NCI-H748 treated with DMSO at 0.1 percent for 48 hours (cell line): Measurements from ENCODE around the gene SNTG2.

Source experiments
- DNase-seq: peaks from one replicate; lab custom pipeline; 2025; lab: John Stamatoyannopoulos, UW

The SNTG2 gene

GRCh38 chr2:926896-927295 is 23.8 kb upstream of the SNTG2 start:
- no peak for DNase-seq

- no peak for DNase-seq
These were observed 21.5 kb upstream of the SNTG2 start for GRCh38 chr2:929011-929735.

GRCh38 chr2:929925-930324 is 20.7 kb upstream of the SNTG2 start:
- DNase-seq = no peak

GRCh38 chr2:930935-931334 is 19.7 kb upstream of the SNTG2 start:
- DNase-seq = no peak

- DNase-seq = no peak
These were observed 18.1 kb upstream of the SNTG2 start for GRCh38 chr2:932320-933115.

- no peak for DNase-seq
These were observed 16.8 kb upstream of the SNTG2 start for GRCh38 chr2:933734-934295.

DNA sequence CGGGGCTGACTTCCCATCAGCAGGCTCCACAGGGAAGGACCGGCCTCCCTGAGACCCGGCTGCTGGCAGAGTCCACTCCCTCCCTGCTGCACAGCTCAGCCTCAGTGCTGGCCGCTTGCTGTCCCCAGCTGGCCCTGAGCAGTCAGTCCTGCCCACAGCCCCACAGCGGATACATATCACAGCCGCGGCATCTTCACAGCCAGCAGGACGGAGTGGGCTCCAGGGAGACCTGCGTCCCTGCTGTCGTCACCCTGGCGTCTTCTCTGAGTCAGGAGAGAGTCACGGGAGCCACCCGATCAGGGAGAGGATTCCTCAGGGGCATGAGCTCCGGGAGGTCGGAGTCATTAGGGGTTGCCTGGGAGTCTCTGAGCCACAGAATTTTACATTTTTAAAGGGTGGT is 13.1 kb upstream of the SNTG2 start:
- DNase-seq = no peak

DNA sequence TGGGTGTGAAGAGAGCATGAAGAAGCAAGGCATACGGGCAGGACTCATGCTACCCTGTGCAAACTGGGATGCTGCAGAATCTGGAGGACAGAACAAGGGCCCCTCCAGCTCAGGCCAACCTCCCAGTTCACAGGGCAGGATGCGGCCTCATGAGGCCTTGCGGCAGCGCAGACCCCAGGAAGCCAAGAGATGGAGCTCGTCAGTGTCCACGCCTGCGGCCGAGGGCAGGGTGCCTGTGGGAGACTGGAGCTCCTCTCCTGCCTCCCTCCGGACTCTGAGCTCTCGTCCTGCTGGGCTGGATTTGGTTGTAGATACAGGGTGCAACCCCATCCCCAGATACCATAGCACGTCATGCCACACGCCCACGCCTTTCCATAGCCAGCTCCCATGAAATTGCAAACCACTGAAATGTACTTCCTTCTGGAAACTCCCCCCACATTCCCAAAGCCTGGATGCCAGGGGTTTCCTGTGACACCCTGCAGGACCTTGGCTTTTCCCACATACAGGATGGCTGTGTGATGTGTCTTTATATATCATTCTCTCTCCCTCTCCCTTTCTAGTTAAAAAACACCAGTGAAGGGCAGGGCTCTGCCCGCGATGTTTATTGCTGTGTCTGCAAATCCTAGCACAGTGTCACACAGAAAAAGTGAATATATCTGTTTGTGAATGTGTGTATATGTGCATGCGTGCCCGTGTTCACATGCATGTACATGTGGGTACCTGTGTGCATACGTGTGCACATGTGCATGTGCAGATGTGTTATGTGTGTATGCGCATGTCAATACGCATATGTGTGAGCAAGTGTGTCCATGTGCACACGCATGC is 12.3 kb upstream of the SNTG2 start:
- DNase-seq = no peak

DNA sequence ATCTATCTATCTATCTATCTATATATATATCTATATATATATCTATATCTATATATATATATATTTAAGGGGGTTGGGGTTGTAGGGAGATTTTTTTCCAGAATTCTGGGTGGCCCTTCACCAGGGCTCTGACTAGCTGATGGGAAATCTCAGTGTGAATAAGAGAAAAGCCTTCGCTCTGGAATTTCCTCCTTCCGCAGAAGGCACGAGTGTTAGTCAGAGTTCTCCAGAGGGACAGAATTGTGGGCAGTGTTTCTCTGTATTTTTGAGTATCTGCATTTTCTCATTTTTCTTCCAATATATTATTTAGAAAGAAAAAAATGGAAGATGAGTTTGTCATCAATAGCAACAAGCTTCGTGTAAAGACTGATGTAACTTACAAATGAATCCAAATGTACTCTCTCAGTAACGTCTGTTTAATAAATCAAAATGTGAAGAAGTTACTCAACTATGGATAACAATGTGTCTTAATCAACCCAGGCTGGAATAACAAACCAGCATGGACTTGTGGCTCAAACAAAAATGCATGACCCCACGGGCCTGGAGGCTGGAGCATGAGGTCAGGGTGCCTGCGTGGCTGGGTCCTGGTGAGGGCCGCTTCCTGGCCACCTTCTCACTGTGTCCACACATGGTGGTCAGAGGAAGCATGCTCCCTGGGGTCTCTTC is 10.6 kb upstream of the SNTG2 start:
- DNase-seq = no peak

DNA sequence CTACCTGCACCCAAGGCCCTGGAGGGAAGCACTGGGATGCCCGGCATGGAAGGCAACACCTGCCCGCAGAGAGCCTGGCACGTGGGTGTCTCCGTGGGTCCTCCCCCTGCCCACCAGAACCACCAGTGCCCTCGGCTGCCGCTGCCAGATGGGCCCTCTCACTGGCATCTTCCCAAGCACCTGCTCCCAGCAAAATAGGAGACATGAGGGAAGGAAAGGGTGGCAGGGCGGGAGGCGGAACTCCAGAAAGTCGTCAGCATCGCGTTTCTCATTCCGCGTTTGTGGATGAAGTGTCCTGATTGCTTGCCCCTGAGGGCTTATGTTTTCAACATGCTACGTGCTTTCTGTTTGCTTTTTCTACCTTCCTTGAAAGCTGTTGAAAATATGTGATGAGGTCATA is 8.8 kb upstream of the SNTG2 start:
- no peak for DNase-seq

GRCh38 chr2:942775-943460 is 7.7 kb upstream of the SNTG2 start:
- DNase-seq = no peak

- no peak for DNase-seq
These were observed 7.2 kb upstream of the SNTG2 start for GRCh38 chr2:943461-943797.

GRCh38 chr2:943821-944220 is 6.8 kb upstream of the SNTG2 start:
- DNase-seq = no peak

- DNase-seq = no peak
These were observed 6.0 kb upstream of the SNTG2 start for GRCh38 chr2:944693-945092.

GRCh38 chr2:945104-945503 is 5.5 kb upstream of the SNTG2 start:
- DNase-seq = no peak

DNA sequence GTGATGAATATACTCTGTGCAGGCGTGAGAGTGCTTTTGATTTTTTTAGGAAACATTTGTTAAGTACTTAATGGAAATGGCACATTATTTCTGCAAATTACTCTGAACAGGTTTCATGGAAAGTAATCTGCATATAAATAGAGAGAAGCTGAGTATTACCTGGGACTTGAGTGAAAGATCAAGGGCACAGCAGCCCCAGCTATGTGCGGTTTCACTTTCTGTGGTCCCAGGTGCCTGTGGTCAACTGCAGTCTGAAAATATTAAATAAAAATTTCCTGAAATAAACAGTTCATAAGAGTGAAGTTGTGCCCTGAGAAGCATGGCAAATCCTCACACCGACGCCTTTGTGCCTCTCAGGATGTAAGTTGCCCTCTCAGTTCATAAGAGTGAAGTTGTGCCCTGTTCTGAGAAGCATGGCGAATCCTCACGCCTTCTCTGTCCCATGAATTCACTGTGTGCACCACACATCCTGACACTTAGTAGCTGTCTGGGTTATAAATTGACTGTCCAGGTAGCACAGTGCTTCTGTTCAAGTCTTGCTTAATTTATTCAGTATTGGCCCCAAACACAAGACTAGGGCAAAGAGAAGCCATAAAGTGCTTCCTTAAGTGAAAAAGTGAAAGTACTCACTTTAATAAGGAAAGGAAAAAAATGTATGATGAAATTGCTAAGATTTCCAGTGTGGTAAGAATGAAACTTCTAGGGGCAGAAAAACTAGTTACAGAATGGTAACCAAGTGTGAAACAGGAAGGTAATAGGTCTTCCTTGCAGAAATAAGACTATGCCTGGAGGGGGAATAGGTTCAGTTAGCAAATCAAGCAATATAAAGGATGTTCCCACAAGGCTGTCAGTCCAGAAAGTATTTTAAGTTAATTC is 4.3 kb upstream of the SNTG2 start:
- DNase-seq = no peak

DNA sequence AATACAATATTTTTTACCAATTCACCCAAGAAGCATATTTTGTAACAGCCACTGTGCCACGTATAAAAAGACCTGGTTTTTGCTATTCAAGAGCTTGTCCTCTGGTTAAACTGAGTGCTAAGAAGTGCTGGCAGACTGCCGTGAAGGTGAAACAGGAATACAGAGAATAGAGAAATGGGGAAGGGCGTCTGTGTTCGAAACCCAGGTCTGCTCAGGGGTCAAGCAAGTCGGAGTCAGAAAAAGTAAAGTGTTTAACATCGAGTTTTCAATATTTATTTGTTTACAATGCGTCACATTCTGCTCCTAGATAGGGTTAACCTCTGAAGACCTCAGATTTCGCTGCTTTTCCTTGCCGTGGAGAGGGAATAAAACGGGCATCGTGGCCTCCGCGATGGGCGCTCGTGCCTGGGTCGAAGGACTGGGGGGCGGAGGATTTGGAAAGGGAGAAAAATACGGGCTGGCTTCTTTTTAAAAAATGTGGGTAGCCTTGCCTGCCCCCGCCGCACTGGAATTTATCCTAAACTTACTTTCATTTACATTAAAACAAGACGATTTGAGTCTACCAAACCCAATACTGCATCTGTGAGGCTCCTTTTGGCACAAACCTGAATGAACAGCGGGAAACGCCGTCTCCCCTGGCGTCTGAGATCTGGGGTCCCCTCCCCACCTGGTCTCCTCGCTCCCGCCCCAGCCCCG is 1.1 kb upstream of the SNTG2 start:
- no peak for DNase-seq

GRCh38 chr2:951224-952006 is 766 bp downstream of the SNTG2 start:
- no peak for DNase-seq

DNA sequence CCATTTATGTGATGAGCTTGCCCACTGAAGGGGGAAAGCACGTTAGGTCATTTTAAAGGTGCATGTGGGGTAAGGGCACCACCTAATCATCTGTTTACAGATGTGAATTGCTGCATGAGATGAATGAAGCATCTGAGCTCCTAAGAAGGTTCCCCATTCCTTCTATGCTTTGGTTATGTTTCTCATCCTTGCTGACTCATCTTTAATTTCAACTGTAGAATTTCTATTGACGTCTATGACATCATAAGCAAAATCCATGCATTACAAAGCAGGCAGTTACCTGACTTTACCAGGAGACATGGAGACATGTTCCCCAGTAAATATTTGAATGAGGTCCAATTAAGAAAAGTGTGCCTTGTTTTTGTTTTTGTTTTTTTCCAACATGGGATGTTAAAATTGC is 2.8 kb downstream of the SNTG2 start:
- no peak for DNase-seq
